Measurements from ENCODE around the gene ALKBH5. TPM values are rescaled to one million over a fixed set of nuclear protein-coding genes. Genes with fewer than 3 reads are reported as not detected.

Gene ALKBH5
- total RNA-seq, 1 donor from 2014 or later, result 57.9 TPM

DNA sequence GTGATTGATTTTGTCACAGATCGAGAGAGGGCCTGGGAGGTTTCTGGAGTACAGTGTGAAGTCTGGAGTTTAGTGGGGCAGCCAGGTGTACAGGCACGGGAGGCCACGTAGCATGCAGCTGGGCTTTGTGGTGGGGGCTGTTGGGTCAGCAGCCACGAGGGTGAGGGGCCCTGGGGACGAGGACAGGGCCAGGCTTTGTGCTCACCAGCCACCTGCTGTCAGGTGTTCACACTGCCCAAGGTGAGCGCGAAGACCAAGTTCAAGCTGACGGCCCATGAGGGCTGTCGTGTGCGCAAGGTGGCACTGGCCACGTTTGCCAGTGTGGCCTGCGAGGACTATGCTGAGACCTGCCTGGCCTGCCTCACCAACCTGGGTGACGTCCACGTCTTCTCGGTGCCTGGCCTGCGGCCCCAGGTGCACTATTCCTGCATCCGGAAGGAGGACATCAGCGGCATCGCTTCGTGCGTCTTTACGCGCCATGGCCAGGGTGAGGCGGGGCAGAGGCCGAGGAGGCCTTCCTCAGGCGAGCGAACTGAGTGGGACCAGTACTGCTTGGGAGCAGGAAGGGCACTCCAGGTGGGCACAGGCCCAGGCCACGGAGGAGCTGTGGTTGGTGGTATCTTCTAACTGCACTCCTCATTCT lies 57.7 kb downstream of the ALKBH5 start:
- DNase-seq (ENCODE audit: low read depth in 2 of 2), result no peak

DNA sequence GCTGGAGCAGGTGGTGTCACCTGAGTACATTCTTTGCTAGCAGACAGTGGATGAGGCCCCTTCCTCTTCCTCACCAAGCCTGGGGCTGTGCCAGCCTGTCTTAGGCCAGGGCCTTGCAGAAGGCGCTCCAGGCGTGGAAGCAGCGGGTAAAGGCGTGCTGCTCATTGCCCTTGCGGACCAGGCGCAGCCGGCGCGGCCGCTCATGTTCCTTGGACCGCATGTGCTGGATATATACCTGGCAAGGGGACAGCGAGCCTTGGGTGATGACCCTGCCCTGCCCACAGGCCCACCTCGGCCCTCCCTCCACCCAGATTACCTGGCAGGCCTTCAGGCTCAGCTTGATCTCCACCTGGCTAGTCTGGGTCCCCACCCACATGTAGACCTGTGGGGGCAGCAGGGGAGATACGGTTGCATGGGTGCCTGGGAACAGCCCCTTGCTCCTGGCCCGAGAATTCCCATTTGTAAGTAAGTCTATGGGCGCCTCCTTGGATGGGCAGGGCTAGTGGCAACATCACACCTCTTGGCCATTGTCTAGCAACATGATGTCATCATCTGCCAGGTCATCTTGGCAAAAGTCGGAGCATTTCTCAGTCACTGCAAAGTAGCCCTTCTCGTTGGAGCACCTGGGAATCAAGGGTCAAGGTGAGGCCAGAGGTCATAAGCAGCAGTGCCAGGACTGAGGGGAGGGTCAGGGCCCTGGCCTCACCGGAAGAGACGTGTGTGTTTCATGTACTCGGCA lies 61.6 kb downstream of the ALKBH5 start:
- no peak for DNase-seq (ENCODE audit: low read depth in 2 of 2)

DNA sequence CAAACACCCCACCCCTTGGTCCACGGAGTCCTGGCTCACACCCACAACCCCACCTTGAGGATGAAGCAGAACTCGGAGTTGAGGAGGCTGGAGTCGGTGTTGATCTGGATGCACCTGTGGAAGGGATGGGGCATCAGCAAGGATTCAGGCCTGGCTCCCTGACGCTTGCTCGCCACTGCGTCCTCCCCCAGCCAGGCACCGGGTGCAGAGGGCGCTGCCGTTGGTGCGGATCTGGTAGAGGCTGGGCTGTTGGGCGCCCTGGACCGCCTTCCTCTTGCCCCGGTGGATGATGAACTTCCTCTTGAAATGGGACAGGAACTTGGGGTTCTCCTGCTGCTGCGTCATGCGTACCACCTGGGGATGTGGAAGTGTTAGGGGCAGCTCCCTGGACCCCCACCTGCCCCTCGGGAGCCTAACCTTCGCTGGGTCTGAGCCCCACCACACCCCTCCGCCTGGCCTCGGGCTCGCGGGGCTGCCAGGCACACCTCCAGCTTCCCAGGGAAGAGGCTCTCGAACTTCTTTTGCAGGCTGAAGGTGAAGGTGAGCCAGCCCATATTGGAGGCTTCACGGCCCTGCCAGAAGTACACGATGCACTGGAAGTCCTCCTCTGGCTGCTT lies 62.6 kb downstream of the ALKBH5 start:
- no peak for DNase-seq (ENCODE audit: low read depth in 2 of 2)

DNA sequence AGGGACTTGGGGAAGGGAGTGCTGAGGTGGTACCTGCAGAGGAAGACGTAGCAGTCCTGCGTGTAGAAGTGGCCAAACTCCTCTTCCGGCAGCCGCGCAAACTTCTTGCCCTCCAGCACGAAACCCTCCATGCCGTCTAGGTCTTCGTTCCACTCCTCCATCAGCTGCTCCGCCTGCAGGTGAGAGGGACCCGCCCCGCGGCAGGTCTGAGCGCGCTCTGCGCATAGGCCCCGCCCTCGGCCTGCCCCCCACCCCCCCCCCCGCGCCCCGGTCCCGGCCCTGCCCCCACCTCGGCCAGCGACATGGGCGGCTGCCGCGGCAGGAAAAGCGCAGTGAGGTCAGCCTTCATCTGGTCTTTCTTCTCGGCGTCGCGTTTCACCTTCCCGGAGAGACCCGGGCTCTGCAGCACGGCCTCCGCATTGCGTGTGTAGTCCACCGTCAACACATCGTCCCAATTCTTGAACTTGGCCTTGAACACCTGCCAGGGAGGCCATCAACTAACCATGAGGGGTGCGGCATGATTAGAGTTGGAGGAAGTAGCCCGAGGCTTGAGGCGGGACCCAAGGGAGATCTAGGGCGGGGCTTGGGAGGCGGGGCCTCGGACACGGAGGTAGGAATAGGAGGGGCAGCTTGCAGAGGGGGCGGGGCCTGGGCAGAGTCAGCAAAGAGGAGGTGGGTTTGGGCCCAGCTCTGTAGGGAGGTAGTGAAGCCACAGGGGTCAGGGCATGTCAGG lies 63.4 kb downstream of the ALKBH5 start:
- no peak for DNase-seq (ENCODE audit: low read depth in 2 of 2)

DNA sequence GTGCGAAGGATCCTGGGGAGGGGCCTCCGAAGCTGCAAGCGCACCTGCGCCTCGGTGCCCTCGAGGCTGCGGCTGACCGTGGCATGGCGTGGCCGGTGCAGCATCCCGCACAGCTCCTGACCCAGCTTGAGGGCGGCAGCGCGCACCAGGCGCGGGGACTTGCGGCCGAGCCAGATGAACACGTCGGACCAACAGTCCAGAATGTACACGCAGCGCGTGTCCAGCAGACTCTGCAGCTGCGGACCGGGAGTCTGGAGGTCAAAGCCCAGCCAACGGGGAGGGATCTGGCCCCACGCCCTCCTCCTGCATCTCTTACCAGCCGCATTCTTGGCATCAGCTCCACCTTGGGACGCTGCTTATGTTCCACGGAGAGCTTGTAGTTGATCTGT lies 64.0 kb downstream of the ALKBH5 start:
- DNase-seq (ENCODE audit: low read depth in 2 of 2), result no peak

DNA sequence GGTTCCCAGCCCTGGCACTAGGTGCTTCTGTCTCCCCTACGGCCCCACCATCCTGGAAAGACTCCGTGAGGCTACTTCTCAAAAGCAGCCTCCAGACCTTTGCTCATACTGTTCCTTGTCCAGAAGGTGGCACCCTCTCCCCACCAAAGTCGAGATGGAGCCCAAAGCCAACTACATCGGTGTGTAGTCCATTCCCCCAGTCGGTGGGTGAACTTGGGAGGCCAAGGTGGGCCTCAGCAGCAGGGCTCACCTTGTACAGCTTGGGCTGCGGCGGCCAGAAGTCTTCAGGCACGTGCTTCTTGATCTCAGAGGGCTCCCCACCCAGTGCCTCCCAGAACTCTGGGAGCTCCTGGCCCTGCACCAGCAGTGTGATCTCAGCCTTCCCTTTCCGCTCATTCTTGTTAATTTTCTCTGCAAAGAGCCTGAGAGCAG lies 64.7 kb downstream of the ALKBH5 start:
- peak; percentile 35 to 79 for DNase-seq (ENCODE audit: low read depth in 2 of 2)

DNA sequence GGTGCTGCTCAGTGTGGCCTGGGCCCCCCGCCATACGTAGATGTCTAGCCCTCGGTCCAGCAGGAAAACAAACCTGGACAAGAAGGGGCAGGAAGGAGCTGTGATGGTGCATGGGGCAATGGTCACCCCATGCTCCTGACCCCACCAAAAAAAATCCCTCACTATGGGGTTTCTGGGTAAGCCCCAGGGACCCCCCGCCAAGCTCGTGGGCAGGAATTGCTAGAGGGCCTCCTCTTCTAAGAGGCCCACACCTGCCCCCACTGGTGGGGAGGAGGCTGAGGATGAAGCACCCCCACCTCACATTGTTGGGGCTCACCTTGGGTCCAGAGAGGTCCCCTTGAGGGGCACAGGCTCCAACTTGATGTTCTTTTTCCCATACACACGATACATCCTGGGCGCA lies 65.2 kb downstream of the ALKBH5 start:
- DNase-seq (ENCODE audit: low read depth in 2 of 2), result no peak

DNA sequence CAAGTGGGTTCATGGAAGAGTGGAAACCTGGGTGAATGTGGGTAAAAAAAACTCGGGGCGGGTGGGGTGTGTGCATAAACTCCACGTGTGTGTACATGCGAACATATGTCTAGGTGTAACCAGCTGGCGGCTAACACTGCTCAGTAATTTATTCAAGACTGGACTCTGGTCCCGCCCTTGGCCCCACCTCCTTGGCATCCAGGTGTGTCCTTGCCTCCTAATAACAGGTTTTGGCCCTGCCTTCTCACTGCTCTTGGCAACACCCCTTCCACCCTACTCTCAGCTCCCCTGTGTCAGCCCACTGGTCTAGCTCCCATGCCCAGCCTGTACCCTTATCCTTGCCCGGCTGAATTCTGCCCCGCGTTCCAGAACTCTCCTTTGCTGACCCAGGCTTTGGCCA lies 66.6 kb downstream of the ALKBH5 start:
- no peak for DNase-seq (ENCODE audit: low read depth in 2 of 2)

DNA sequence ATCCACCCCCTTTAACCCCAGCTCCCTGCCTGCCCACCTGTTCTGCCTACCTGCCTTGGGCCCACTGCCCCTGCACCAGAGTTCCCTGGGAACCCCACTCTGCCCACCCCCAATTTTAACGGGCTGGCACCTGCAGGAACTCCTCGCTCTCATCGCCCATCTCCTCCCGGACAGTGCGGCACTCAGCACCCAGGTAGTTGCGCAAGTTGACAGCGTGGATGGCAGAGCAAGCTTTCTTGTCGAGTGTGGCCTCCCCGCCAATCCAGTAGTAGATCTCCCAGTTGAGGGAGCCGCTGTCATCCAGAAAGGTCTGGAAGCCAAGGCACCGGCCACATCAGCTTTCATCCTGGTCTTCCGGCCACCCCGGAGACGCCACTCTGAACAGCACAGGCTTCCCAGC lies 67.1 kb downstream of the ALKBH5 start:
- DNase-seq (ENCODE audit: low read depth in 2 of 2), result no peak

DNA sequence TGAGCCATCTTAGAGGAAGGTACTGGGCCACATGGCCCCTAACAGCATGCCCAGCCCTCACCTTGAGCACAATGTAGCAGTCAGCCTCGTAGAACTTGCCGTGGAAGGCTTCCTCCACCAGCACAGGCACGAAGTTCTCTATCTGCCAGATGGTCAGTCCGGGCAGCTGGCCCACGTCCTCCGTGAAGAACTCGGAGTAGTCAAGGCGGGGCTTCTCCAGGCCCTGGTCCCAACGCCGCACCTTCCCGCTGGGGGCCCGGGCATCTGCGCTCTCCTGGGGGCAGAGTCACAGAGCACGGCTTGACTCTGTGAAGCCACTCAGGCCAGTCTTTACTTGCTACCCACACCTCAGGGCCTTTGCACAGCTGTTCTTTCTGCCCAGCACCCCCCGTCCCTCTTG lies 67.6 kb downstream of the ALKBH5 start:
- DNase-seq (ENCODE audit: low read depth in 2 of 2), result no peak

DNA sequence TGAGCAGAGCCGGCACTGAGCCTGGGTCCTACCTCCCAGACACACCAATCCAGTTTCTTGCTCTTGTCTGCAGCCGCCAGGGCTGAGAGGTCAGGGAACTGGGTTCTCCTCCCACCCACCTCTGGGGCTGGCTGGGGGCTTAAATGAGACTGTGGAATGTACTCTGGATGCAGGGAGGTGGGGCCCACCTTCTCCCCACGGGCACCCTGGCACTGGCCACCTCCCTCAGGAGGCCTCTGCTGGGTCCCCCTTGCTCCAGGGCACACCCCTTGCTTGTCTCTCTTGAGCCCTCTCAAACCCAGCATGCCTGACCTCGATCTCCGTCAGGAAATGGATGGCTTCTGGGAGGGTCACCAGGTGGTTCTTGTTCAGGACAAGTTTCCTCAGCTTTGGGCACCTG lies 68.5 kb downstream of the ALKBH5 start:
- DNase-seq (ENCODE audit: low read depth in 2 of 2), result no peak

DNA sequence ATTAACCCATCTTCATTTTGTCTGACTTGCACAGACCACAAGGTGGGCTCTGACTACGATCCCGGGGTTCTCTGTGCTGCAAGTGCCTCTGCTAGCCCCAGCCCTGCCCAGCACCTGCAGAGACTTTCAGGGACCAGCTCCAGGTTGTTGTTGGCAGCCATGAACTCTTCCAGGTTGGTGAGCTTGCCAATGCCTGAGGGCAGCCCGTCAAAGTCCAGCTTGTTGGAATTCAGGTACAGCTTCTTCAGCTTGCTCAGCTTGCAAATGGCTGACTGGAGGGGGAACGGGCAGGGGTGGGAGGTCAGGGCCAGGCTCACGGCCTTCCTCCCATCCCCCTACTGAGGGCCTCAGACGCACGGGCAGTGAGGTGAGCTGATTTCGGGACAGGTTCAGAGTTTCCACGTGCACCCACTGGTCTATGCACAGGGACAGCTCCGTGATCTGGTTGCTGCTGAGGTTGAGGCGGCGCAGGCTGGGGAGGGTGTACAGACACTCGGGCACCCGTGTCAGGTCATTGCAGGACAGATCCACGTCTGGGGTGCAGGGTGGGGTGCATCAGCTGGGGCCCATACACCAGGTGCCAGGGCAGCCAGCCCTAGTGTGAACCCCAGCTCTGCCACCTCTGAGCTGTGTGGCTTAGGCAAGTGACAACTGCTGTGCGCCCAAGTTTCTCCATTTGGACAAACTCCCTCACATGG lies 69.7 kb downstream of the ALKBH5 start:
- DNase-seq (ENCODE audit: low read depth in 2 of 2), result no peak

DNA sequence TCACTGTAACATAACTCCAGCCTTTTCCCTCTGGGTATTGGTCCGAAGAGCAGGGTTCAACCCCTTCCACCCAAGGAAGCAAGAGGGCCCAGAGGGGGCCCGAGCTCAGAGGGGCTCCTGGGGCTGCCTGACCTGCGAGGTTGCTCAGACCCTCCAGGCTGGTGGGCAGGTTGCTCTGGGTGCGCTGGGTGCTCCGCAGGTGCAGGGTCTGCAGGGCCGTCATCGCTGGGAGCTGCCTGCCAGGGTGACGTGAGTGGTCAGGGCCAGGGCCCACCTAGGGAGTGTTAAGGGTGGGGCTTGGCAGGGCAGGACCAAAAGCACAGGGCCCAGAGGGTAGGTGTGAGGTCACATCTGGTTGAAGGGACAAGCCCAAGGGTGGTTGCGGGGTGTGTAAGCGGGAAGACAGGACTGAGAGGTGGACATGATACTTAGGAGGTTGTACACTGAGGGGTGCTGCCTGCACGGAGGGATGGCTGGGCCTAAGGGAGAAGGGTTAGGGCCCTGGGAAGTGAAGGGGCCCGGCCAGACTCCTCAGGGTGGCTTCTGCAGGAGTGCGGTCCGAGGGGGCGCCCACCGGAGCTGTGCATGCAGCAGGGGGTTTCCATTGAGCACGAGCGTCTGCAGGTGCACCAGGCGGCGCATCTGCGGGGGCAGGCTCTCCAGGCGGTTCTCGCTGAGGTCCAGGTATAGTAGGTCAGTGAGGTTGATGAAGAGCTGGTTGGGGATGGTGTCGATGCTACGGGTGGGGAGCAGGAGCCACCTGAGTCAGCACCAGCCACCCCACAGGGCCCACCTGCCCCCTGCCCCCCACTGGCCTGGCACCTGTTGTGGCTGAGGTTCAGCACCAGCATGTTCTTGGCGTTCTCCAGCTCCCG lies 70.6 kb downstream of the ALKBH5 start:
- no peak for DNase-seq (ENCODE audit: low read depth in 2 of 2)

DNA sequence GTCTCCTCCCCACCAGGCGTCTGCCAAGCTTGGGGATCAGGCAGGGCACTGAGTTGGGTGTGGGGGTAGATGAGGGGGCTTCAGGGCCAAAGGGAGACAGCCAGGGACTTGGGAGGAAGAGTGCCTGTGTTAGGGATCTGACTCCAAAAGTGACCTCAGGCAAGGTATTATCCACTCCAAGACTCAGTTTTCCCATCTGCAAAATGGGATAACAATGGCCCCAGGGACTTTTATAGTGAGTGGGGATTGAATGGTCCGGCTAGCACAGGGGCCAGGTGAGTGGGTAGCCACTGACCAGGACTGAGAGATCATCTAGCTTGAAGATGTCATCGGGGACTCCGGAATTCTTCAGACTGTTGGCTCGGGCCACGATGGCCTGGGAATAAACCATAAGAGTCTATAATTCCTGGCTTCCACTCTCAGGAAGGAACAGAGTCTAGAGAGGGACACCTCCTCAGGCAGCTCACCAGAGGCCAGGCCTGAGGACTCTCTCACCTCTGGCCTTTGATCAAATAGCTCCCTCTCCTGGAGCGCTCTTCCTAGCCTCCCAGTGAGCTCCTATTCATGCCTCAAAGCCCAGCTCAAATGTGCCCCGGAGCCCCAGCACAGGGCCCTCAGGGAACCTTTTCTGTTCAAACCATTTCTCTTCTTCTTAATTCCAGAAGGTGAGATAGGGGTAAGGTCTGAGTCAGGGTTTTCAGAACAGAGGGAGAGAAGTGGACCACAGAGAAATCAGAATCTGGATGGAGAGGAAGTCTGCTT lies 71.4 kb downstream of the ALKBH5 start:
- DNase-seq (ENCODE audit: low read depth in 2 of 2), result no peak

DNA sequence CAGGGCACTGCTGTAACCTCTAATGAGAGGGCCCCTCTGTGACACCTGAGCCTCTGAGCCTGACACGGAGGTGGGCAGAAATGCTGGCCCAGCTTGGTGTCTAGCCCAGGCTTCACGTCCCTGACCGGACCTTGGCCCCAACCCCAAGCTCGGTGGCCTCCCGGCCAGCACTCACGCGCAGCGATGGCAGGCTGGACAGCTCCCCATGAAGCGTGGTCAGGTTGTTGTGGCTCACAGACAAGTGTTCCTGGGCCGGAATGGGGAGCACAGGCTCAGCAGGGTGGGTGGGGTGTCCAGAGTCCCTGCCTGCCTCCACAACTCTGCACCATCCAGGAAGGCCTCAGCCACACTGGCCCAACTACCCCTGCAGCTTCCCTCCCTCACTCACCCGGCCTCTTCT lies 72.7 kb downstream of the ALKBH5 start:
- DNase-seq (ENCODE audit: low read depth in 2 of 2), result no peak

DNA sequence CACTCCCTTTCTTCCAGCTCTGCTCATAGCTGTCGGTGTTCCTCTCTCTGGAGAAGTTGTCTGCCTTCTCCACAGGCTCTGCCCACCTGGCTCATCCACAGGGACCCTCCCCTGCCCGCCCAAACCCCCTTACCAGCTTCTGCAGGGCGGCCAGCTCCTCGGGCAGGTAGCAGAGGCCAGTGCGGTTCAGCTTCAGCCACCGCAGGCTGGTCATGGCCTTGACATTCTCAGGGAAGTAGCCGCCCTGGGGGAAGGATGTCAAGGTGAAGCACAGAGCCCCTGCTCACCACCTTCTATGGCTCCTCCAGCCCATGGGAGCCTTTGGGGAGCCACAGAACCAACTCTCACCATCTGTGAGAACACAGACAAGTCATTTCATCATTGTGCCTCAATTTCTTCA lies 73.1 kb downstream of the ALKBH5 start:
- no peak for DNase-seq (ENCODE audit: low read depth in 2 of 2)

DNA sequence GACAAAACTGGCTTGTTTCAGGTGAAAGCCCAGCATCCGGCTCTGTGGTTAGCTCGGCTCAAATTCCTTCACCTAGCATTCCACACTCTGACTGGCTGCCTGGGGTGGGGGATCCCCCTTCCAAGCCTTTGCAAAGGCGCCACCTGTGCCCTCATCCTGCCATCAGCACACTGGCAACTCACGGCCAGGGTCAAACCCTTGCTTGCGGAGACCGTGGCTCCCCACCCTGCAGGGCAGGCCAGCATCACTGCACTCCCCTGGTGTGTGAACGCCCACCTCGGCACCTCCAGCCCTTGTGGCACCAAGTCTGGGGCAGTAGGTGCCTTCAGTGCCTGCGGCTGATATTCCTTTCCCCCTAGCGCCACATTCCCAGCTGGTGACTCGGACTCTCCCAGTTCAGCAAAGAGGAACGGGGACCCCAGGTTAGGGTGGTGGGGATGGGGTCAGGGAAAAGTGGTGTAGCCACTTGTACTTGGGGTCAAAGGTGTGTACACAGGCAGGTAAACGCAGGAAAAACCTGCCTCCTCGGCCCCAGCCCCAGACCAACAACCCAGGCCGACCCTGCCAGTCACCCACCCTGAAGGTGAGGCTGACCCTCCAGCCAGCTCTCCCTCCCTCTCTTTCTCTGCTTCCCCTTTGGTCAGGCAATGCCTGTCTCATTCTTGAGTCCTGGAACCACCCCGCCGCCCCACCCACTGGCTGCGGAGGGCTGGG lies 73.8 kb downstream of the ALKBH5 start:
- peak in 1 of 2 donors; percentile 57 for DNase-seq (ENCODE audit: low read depth in 2 of 2)

DNA sequence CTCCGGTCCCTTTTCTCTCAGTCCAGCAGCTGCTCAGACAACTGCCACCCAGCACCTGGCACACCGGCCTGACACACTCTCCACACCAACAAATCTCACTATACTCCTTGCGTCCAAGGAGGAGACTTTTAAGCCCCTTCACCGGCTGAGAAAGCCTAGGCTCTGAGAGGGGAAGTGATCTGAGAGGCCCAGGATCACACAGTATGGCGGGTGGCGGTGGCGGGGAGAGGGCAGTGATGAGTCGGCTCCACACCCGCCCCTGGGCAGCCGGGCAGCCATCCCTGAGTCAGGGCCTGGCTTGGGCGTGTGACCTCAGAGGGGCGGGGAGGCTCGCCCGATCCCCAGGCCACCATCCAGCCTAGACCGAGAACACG lies 74.3 kb downstream of the ALKBH5 start:
- DNase-seq (ENCODE audit: low read depth in 2 of 2), result peak; percentile 29 to 77

DNA sequence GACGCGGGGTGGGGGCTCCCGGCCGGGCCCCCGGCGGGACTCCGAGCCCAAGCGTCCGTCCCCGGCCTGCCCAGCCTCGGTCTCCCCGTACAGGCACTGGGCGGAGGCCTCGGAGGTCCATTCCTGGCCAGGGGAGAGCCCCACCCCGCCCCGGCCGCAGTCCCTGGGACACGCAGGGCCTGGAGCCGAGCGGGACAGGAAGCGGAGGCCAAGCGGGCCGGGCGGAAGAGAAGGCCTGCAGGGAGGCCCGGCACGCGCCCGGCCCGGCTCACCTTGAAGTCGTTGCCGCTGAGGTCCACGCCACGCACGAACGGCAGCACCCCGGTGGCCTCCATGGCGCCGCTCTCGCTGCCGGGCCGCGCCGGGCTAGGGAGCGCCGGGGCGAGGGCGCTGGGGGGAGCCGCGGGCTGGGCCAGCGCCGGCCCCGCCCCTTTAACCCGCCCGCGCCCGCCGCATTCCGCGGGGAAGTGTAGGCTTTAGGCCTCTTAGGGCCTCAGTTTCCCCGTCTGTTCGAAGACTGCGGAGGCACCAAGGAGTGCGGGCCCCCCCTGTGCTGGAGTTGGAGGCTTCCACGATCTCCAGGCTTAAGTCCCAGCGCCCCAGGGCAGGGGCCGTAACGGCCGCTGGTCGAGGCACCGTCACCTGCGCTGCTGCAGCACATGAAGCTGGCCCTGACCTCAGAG lies 74.9 kb downstream of the ALKBH5 start, which contains the start of gene FLII:
FLII (minus strand) TSS at position 383 of the 683 bp plus-strand sequence; CDS start at position 335, 48 bp downstream.
- peak in 1 of 2 donors; percentile 12 for DNase-seq (ENCODE audit: low read depth in 2 of 2)
